Left lung (tissue), 14 donors: ENCODE measurements around the gene RANBP9. TPM values are rescaled to one million over a fixed set of nuclear protein-coding genes. Genes with fewer than 3 reads are reported as not detected.

Source experiments
- ATAC-seq: fragments of 200-7000 bp; cut with Tn5 transposase; one replicate; pipeline ENCODE4 v1.9.1; 2020; ENCODE audit warnings: moderate library complexity
- DNase-seq, 4 donors: peaks; one replicate each; pipeline ENCODE4 v3.0.0-alpha.2; 2013 to 2020
- H3K27ac ChIP-seq, 2 donors: fragments of 200-600 bp; sonication (generic) in 1 of 2; one replicate each; pipeline versions ENCODE4 v1.5.0 to v1.8.0; 2020 to 2021
- H3K27me3 ChIP-seq, 2 donors: fragments of 200-600 bp; sonication (generic) in 1 of 2; one replicate each; pipeline versions ENCODE4 v1.5.0 to v1.8.0; 2020 to 2021
- H3K36me3 ChIP-seq, 2 donors: fragments of 200-600 bp; sonication (generic) in 1 of 2; one replicate each; pipeline versions ENCODE4 v1.5.0 to v1.8.0; 2020 to 2021
- H3K4me1 ChIP-seq, 2 donors: fragments of 200-600 bp; one replicate each; pipeline ENCODE4 v1.8.0; 2021
- H3K4me3 ChIP-seq, 2 donors: fragments of 200-600 bp; sonication (generic) in 1 of 2; one replicate each; pipeline versions ENCODE4 v1.5.0 to v1.8.0; 2020 to 2021; ENCODE audit warnings: mild to moderate bottlenecking in 1 of 2
- H3K9me3 ChIP-seq, 2 donors: fragments of 200-600 bp; sonication (generic) in 1 of 2; one replicate each; pipeline versions ENCODE4 v1.5.0 to v1.8.0; 2020 to 2021
- intact Hi-C, 2 donors: fragments of 100-400 bp; cut with DNase I; formaldehyde crosslinking; loops; one replicate each; pipeline versions ENCODE4 v1.11.2 to v1.14.2; 2022
- long read RNA-seq, 12 donors: library from polyadenylated mRNA in 2 of 12; unstranded in 2 of 12; transcript quantifications; one replicate each; pipeline ENCODE4 v2.0.0 and lab custom pipeline, GENCODE V29; 2019 to 2026
- polyA plus RNA-seq, 6 donors: library from polyadenylated mRNA; unstranded; fragments of 120-200 nt; gene quantifications; one replicate each; pipeline ENCODE4 v1.2.1, GENCODE V29; 2013; ENCODE audit not compliant: insufficient read length in 6 of 6
- total RNA-seq, 2 donors: library from RNA; stranded (reverse); fragmentation: NEBNext Ultra II Directional; extraction: Animal tissue kit (Norgen Biotek cat#: 25700); gene quantifications; one replicate each; pipeline ENCODE4 v1.2.1, GENCODE V29; 2021
- TF ChIP-seq, protein P1 (sequence below), 2 donors: fragments of 200-600 bp; sonication (generic) in 1 of 2; IDR thresholded peaks; one replicate each; pipeline versions ENCODE4 v1.5.0 to v1.8.0; 2021; ENCODE audit warnings: antibody characterized with exemption in 2 of 2
- donor health status: DM: no; HTN: yes; CAD: no.
- donor health status: DM: no; HTN: no; CAD: no.

RANBP9 gene
- 10 to 100 TPM; 34.9 to 38.2 TPM for total RNA-seq
- 10 to 100 TPM; 41.5 to 49.4 (median 46.2) TPM for polyA plus RNA-seq
- long read RNA-seq, donor 1, transcript RANBP9-202 (3 exons, 658 nt) = major isoform, 7 of 11 reads
- long read RNA-seq, donor 1, partial matches to known transcripts = 0 of 11 reads
- long read RNA-seq, donor 1, other reads (novel, unspliced or antisense) = 0 of 11 reads
- long read RNA-seq, donor 2, partial matches to known transcripts = 7 of 14 reads
- long read RNA-seq, donor 2, other reads (novel, unspliced or antisense) = 0 of 14 reads
- long read RNA-seq, donor 3, partial matches to known transcripts = 0 of 4 reads
- long read RNA-seq, donor 3, other reads (novel, unspliced or antisense) = 0 of 4 reads
- long read RNA-seq, donor 4, partial matches to known transcripts = 0 of 1 reads
- long read RNA-seq, donor 4, other reads (novel, unspliced or antisense) = 1 of 1 reads
- long read RNA-seq, donor 5, transcript RANBP9-202 (3 exons, 658 nt) = major isoform, 7 of 12 reads
- long read RNA-seq, donor 5, transcript RANBP9-201 (14 exons, 3,113 nt) = minor isoform, 5 of 12 reads
- long read RNA-seq, donor 5, partial matches to known transcripts = 0 of 12 reads
- long read RNA-seq, donor 5, other reads (novel, unspliced or antisense) = 0 of 12 reads
- long read RNA-seq, donor 6, partial matches to known transcripts = 0 of 5 reads
- long read RNA-seq, donor 6, other reads (novel, unspliced or antisense) = 0 of 5 reads
- long read RNA-seq, donor 7, transcript RANBP9-202 (3 exons, 658 nt) = major isoform, 5 of 6 reads
- long read RNA-seq, donor 7, partial matches to known transcripts = 0 of 6 reads
- long read RNA-seq, donor 7, other reads (novel, unspliced or antisense) = 0 of 6 reads
- long read RNA-seq, donor 8, partial matches to known transcripts = 0 of 8 reads
- long read RNA-seq, donor 8, other reads (novel, unspliced or antisense) = 0 of 8 reads
- long read RNA-seq, donor 9 = 0 reads
- long read RNA-seq, donor 10 = 0 reads
- long read RNA-seq, donor 11, transcript RANBP9-201 (14 exons, 3,113 nt) = major isoform, 5 of 6 reads
- long read RNA-seq, donor 11, partial matches to known transcripts = 0 of 6 reads
- long read RNA-seq, donor 11, other reads (novel, unspliced or antisense) = 0 of 6 reads
- long read RNA-seq, donor 12, transcript RANBP9-202 (3 exons, 658 nt) = major isoform, 7 of 10 reads
- long read RNA-seq, donor 12, partial matches to known transcripts = 0 of 10 reads
- long read RNA-seq, donor 12, other reads (novel, unspliced or antisense) = 0 of 10 reads

GRCh38 chr6:13711733-13712598 lies at the start of gene RANBP9:
RANBP9 (minus strand) TSS chr6:13711835; CDS start chr6:13711505, 330 bp downstream.
- peak within 1 kb of the TSS; percentile 97 to 98 for H3K27ac ChIP-seq
- no peaks in the 10 kb centered on the region for H3K36me3 ChIP-seq
- H3K27me3 ChIP-seq = no peaks in the 10 kb centered on the region
- H3K4me3 ChIP-seq = peak within 1 kb of the TSS; percentile 74 to 86
- DNase-seq (peak; percentile 88 to 97 (median 92)), ATAC-seq (peak; percentile 89)
- H3K9me3 ChIP-seq = no peaks in the 10 kb centered on the region
- intact Hi-C loops = no loop called here
- TF ChIP-seq, protein P1, sequence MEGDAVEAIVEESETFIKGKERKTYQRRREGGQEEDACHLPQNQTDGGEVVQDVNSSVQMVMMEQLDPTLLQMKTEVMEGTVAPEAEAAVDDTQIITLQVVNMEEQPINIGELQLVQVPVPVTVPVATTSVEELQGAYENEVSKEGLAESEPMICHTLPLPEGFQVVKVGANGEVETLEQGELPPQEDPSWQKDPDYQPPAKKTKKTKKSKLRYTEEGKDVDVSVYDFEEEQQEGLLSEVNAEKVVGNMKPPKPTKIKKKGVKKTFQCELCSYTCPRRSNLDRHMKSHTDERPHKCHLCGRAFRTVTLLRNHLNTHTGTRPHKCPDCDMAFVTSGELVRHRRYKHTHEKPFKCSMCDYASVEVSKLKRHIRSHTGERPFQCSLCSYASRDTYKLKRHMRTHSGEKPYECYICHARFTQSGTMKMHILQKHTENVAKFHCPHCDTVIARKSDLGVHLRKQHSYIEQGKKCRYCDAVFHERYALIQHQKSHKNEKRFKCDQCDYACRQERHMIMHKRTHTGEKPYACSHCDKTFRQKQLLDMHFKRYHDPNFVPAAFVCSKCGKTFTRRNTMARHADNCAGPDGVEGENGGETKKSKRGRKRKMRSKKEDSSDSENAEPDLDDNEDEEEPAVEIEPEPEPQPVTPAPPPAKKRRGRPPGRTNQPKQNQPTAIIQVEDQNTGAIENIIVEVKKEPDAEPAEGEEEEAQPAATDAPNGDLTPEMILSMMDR (IDR thresholded peaks at IDR 0.05) = no peak
- H3K4me1 ChIP-seq = peaks cover 12 to 40% of the 10 kb centered on the region in 2 donors

- TF ChIP-seq, protein P1 (IDR thresholded peaks at IDR 0.05) = no peak
- ATAC-seq = peak; percentile 83
These were observed 49.0 kb upstream of the RANBP9 start for GRCh38 chr6:13760307-13761304.

DNA sequence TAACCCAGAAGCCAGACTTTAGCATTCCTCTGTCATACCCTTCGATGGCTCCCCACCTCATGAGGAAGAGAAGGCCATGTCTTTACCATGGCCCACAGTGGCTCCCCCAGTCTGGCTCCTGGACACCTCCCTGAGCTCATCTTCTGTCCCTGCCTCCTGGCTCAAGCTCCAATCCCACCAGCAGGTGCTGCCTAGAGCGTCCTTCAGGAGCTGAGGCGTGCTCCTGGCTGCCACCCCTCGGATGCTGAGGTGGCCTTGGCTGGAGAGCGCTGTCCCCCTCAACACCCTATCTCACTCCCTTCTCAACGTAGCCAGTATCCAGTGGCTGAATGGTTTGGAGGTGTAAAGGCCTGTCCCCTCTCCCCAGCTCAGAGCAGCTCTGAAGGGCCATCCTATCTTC lies 47.4 kb upstream of the RANBP9 start:
- H3K4me1 ChIP-seq = peaks cover 3 to 33% of the 10 kb centered on the region in 2 donors
- H3K9me3 ChIP-seq = peaks cover 0 to under 1% of the 10 kb centered on the region in 2 donors
- ATAC-seq (no peak), DNase-seq (no peak)
- H3K27ac ChIP-seq = no peak overlapping the region
- H3K4me3 ChIP-seq = no peak overlapping the region
- no peaks in the 10 kb centered on the region for H3K27me3 ChIP-seq
- TF ChIP-seq, protein P1 (IDR thresholded peaks at IDR 0.05) = no peak
- intact Hi-C loops = no loop called here
- H3K36me3 ChIP-seq = no peaks in the 10 kb centered on the region

More at GRCh38 chr6:13760307-13761304, 49.0 kb upstream of the RANBP9 start:
- Histone ChIP-seq H3K4me1 (peaks cover 3 to 33% of the 10 kb centered on the region in 2 donors), H3K36me3 (no peaks in the 10 kb centered on the region), H3K27me3 (no peaks in the 10 kb centered on the region), H3K9me3 (peaks cover 0 to 5% of the 10 kb centered on the region in 2 donors), H3K27ac (peak overlapping the region; percentile 43 to 65), H3K4me3 (no peak overlapping the region)
- peak in 2 of 4 donors; percentile 6 to 45 for DNase-seq
- intact Hi-C loops = no loop called here

DNA sequence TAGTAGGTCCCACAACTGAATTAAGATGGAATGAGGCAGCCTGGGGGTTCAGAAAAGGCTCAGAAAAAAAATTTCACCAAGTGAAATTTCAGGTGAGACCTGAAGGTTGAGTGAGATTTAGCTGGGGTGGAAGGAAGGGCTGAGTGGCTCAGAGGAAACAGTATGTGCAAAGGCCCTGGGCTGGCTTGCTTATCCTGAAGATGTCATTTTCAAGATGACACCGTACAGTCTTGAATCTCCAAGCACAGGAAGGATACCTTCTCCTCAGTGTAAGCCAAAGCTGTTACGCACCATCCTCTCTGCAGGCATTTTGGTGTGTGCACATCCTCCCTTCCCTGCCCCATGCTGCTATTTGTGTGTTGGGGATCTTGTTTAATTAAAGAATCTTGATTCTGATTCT lies 43.0 kb upstream of the RANBP9 start:
- ATAC-seq (no peak), DNase-seq (no peak)
- Histone ChIP-seq H3K27me3 (no peaks in the 10 kb centered on the region), H3K9me3 (no peaks in the 10 kb centered on the region), H3K36me3 (no peaks in the 10 kb centered on the region), H3K27ac (no peak overlapping the region), H3K4me1 (no peaks in the 10 kb centered on the region), H3K4me3 (no peak overlapping the region)
- intact Hi-C loops = no loop called here
- TF ChIP-seq, protein P1 (IDR thresholded peaks at IDR 0.05) = no peak
